Activated T-cell treated with anti-CD3 and anti-CD28 coated beads, Interleukin-2, amount 50 U/mL, for 24 hours (primary cell): Measurements from ENCODE around the gene BCO2.
A peak's percentile ranks its signal among the peaks of the same experiment; 100 is the strongest.

ENCODE experiments used
- DNase-seq: peaks from one replicate; pipeline ENCODE4 v3.0.0-alpha.2; 2020
- H3K27ac Mint-ChIP-seq: 2 replicates; pipeline ENCODE4 v1.8.0; 2020; ENCODE audit warnings: mild to moderate bottlenecking, mixed read lengths
- H3K27me3 Mint-ChIP-seq: 2 replicates; pipeline ENCODE4 v1.8.0; 2020; ENCODE audit warnings: mixed read lengths
- H3K36me3 Mint-ChIP-seq: 2 replicates; pipeline ENCODE4 v1.8.0; 2020; ENCODE audit warnings: low read depth, mixed read lengths
- H3K4me1 Mint-ChIP-seq: 2 replicates; pipeline ENCODE4 v1.8.0; 2020; ENCODE audit warnings: low read depth, mixed read lengths
- H3K4me3 Mint-ChIP-seq: 2 replicates; pipeline ENCODE4 v1.8.0; 2020; ENCODE audit warnings: mild to moderate bottlenecking, moderate library complexity, mixed read lengths
- H3K9me3 Mint-ChIP-seq: 2 replicates; pipeline ENCODE4 v1.8.0; 2020; ENCODE audit warnings: mixed read lengths

BCO2 gene

DNA sequence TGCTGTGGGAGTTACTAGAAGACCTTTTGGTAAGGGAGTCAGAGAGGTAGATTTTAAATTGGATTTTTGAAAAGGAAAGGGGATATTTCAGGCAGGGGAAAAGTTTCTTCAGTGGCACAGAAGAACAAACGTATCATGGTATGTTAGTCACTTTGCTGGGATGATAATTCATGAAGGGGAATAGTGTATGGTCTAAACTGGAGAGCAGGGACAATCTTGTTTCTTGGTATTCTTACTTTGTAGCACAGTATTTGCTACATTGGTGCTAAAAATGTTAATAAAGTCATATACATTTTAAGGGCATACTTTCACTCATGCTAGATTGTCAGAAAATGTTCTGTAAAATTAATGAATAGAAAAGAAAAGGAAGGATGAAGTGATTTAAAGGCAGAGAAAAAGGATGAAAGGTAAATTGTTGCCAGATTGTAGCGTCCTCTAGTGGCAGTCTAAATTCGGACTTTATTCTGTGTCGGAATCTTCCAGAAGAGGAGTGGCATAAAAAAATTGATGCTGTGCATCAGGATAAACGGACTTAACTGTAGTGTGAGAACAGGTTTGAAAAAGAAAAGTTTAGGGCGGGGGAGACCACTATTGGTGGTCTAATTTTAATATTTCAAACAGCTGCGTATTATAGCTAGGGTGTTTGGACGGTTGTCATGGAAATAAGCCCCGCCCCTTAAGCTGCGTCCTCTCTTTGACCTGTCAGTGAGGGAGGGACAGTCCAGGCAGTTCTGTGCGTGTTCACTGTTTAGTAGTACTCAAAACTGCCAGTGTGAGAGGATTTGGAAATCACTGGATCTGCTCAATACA, at the start of gene BCO2:
Gene BCO2, plus strand, starts transcription at position 724 of the 810 bp plus-strand sequence. CDS start 90 bp downstream, outside the sequence.
- Mint-ChIP-seq H3K27me3 (peaks cover 33% of the 10 kb centered on the region), H3K36me3 (no peaks in the 10 kb centered on the region), H3K27ac (no peak within 1 kb of the TSS), H3K4me1 (peaks cover 21% of the 10 kb centered on the region), H3K4me3 (peak within 1 kb of the TSS; percentile 44), H3K9me3 (no peaks in the 10 kb centered on the region)
- peak; percentile 37 for DNase-seq

DNA sequence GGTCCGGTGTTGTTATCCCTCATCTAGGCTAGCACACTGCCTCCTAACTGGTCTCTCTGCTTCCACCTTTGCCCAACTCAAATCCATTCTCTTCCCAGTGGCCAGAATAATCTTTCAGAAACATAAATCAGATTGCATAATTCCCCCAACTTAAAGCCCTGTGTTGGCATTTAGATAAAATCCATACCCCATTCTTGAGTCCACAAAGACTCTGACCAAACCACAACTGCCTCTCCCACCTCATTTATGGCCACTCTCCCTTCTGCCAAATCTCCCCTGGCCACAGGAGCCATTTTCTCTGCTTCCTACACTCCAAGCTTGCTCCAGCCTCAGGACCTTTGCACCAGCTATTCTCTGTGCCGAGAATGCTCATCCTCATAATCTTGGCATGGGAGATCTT, 48.3 kb upstream of the BCO2 start:
- DNase-seq = no peak
- H3K4me1 Mint-ChIP-seq = peaks cover 3% of the 10 kb centered on the region
- no peaks in the 10 kb centered on the region for H3K9me3 Mint-ChIP-seq
- H3K27ac Mint-ChIP-seq = no peak overlapping the region
- no peaks in the 10 kb centered on the region for H3K27me3 Mint-ChIP-seq
- H3K4me3 Mint-ChIP-seq = no peak overlapping the region
- no peaks in the 10 kb centered on the region for H3K36me3 Mint-ChIP-seq

- no peaks in the 10 kb centered on the region for H3K27me3 Mint-ChIP-seq
- no peaks in the 10 kb centered on the region for H3K36me3 Mint-ChIP-seq
- H3K27ac Mint-ChIP-seq = no peak overlapping the region
- no peak for DNase-seq
- H3K4me3 Mint-ChIP-seq = no peak overlapping the region
- no peaks in the 10 kb centered on the region for H3K9me3 Mint-ChIP-seq
- H3K4me1 Mint-ChIP-seq = peaks cover 8% of the 10 kb centered on the region
Observed at GRCh38 chr11:112128483-112129121, 46.7 kb upstream of the BCO2 start.

DNA sequence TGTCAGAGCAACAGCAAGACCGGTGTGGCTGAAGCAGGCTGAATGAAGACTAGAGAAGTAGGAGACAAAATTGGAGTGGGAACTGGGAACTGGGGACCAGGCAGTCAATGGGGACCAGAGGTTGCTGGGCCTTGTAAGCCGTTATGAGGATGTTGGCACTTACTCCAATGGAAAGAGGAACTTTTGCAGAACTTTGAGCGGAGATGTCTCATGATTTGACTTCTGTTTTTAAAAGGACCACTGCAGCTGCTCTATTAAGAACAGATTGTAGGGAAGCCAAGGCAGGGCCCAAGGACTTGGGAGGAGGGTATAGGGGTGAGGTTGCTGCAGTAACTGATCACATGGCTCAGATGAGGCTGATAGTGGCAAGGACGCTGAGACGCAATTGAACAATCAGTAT, 45.7 kb upstream of the BCO2 start:
- Mint-ChIP-seq H3K36me3 (no peaks in the 10 kb centered on the region), H3K27me3 (no peaks in the 10 kb centered on the region), H3K4me1 (peaks cover 8% of the 10 kb centered on the region), H3K9me3 (no peaks in the 10 kb centered on the region), H3K4me3 (no peak overlapping the region), H3K27ac (no peak overlapping the region)
- no peak for DNase-seq

GRCh38 chr11:112132737-112133136, 42.6 kb upstream of the BCO2 start:
- no peaks in the 10 kb centered on the region for H3K36me3 Mint-ChIP-seq
- no peak overlapping the region for H3K4me3 Mint-ChIP-seq
- H3K4me1 Mint-ChIP-seq = peaks cover 8% of the 10 kb centered on the region
- H3K27me3 Mint-ChIP-seq = no peaks in the 10 kb centered on the region
- DNase-seq = no peak
- no peaks in the 10 kb centered on the region for H3K9me3 Mint-ChIP-seq
- H3K27ac Mint-ChIP-seq = no peak overlapping the region

DNA sequence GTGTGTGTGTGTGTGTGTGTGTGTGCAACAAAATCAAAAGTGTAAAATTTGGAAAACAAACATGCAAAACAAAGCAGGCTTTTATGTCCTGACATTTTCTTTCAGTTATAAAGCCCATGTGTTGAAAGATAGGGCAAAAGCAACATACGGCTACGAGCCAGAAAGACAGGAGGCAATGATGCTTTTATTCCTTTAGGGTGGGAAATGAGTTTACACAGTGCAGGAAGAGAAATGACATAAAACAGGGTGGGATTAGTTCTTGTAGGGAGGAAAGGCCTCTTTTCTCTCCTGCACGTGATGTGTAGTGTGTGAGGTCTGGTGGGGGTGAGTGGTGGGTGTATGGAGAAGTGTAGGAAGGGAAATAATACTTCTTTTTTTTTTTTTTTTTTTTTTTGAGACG, 40.8 kb upstream of the BCO2 start:
- Mint-ChIP-seq H3K4me3 (no peak overlapping the region), H3K27me3 (no peaks in the 10 kb centered on the region), H3K4me1 (peaks cover 8% of the 10 kb centered on the region), H3K9me3 (no peaks in the 10 kb centered on the region), H3K36me3 (no peaks in the 10 kb centered on the region), H3K27ac (no peak overlapping the region)
- DNase-seq = no peak

DNA sequence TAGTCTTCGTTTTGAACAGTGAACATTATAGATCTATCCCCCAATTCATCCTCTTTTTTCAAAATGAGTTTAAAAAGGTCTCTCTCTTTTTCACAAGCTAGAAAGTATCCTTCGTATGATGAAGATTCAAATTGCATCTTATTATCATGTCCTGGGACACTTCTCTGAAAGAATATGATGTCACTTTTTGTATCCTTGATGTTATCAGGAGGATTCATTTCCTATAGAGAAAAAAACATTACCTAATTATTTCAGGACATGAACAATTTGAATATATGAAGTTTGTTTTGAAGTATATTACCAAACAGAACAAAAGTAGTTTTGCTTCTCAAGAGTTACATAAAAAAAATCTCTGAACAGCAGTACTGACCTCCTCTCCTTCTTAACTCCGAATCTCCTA, 31.7 kb upstream of the BCO2 start:
- H3K27ac Mint-ChIP-seq = no peak overlapping the region
- DNase-seq = no peak
- no peaks in the 10 kb centered on the region for H3K4me1 Mint-ChIP-seq
- no peak overlapping the region for H3K4me3 Mint-ChIP-seq
- H3K9me3 Mint-ChIP-seq = peaks cover 4% of the 10 kb centered on the region
- peaks cover 9% of the 10 kb centered on the region for H3K36me3 Mint-ChIP-seq
- no peaks in the 10 kb centered on the region for H3K27me3 Mint-ChIP-seq

- Mint-ChIP-seq H3K4me3 (no peak overlapping the region), H3K9me3 (no peaks in the 10 kb centered on the region), H3K36me3 (no peaks in the 10 kb centered on the region), H3K27me3 (no peaks in the 10 kb centered on the region), H3K4me1 (no peaks in the 10 kb centered on the region), H3K27ac (no peak overlapping the region)
- DNase-seq = no peak
Observed at GRCh38 chr11:112150517-112150916, 24.8 kb upstream of the BCO2 start.

DNA sequence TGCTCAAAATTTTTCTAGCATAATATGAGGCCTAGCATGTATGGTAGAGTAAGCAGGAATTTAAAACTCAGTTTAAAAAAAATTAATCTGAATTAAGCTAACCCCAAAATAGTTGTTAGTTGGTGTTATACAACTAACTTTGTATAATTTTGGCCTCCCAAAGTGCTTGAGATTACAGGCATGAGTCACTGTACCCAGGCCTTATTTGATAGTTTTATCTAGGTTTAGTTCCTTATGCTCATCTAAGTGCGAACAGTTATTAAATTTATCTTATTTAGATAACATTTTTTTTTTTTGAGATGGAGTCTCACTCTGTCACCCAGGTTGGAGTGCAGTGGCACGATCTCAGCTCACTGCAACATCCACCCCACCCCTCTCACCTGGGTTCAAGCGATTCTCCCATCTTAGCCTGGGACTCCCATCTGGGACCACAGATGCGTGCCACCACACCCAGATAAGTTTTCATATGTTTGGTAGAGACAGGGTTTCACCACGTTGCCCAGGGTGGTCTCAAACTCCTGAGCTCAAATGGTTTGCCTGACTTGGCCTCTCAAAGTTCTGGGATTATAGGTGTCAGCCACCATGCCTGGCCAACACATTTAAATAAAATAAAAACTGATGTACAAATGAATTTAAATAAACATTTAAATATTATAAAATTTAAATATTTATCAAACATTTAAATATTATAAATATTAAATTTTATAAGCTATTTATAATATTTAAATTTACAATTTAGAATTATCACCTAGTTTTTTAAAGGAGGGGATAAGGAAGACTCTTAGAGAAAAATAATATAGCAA, 19.0 kb upstream of the BCO2 start:
- Mint-ChIP-seq H3K4me3 (no peak overlapping the region), H3K27ac (no peak overlapping the region), H3K9me3 (no peaks in the 10 kb centered on the region), H3K36me3 (no peaks in the 10 kb centered on the region), H3K4me1 (peaks cover 6% of the 10 kb centered on the region), H3K27me3 (peaks cover 2% of the 10 kb centered on the region)
- DNase-seq = no peak

DNA sequence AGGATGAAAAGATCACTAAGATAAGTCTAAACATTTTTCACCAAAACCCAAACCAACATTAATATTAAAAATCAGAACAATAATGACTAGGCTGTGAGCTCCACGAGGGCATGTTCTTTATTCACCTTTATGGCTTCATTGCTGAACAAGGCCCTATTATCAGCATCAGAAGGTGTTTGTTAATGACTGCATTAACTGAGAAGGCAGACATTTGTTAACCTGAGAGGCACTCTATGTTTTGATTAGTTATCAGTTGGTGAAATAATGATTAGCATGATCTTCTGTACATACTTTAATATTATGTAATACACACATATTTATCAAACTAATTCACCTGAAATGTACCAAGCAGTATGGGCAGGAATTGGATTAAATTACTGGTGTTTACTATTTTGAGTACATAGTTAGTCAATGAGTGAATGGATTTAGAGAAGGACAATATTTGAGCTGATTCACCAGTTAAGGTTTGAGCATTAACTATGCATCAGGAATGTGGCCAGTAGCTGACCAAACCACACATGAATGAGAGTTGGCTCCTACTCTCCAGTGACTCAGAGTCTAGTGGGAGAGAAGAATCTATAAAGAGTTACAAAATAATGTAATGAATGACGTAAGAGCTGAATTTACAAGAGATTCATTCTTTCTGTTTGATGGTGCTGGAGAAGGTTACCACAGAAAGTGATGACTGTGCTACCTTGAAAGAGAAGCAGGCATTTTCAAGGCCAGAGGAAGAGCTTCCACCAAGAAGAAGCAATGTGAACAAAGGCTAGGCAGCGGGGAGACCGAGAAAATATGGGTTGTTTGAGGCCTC, 18.2 kb upstream of the BCO2 start:
- Mint-ChIP-seq H3K27me3 (peaks cover 2% of the 10 kb centered on the region), H3K36me3 (no peaks in the 10 kb centered on the region), H3K4me3 (no peak overlapping the region), H3K27ac (no peak overlapping the region), H3K4me1 (peaks cover 6% of the 10 kb centered on the region), H3K9me3 (no peaks in the 10 kb centered on the region)
- DNase-seq = no peak

- Mint-ChIP-seq H3K36me3 (no peaks in the 10 kb centered on the region), H3K27ac (no peak overlapping the region), H3K4me1 (peaks cover 8% of the 10 kb centered on the region), H3K4me3 (no peak overlapping the region), H3K27me3 (peaks cover 19% of the 10 kb centered on the region), H3K9me3 (no peaks in the 10 kb centered on the region)
- no peak for DNase-seq
Observed at GRCh38 chr11:112159098-112160065, 15.9 kb upstream of the BCO2 start.

- Mint-ChIP-seq H3K4me1 (peaks cover 8% of the 10 kb centered on the region), H3K4me3 (no peak overlapping the region), H3K27me3 (peaks cover 25% of the 10 kb centered on the region), H3K9me3 (no peaks in the 10 kb centered on the region), H3K36me3 (no peaks in the 10 kb centered on the region), H3K27ac (no peak overlapping the region)
- DNase-seq = no peak
Observed at GRCh38 chr11:112160091-112160848, 15.0 kb upstream of the BCO2 start.

DNA sequence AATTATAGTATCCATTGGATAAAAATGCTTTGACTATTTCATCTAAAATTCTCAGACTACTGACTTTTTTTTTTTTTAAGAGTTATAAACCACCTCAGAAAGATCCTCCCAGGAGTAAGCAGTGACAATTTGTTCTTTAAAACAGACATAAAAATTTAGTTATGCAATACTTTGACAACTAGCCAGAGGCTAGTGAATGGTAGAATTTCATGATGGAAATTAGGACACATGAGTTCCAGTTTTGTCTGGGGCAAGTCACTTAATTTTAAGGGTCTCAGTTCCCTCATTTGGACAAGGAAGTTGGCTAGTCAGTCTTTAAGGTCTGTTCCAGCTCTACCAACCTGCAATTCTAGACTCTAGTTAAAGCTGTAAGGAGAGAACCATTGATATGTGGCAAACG, 14.3 kb upstream of the BCO2 start:
- Mint-ChIP-seq H3K4me1 (peaks cover 8% of the 10 kb centered on the region), H3K27me3 (peaks cover 26% of the 10 kb centered on the region), H3K36me3 (no peaks in the 10 kb centered on the region), H3K4me3 (no peak overlapping the region), H3K9me3 (no peaks in the 10 kb centered on the region), H3K27ac (no peak overlapping the region)
- DNase-seq = no peak
